HG03280 (cell line): ENCODE results near the gene PLA2G12A.
"Not testable (repeated sequence)": the region's sequence is repeated elsewhere in the genome, so short reads cannot be mapped to it uniquely, and the experiment has no call there.

Source experiments
- ATAC-seq: cut with Tn5 transposase; IDR thresholded peaks from one replicate; pipeline ENCODE4 v1.9.1; 2021; ENCODE audit warnings: mild to moderate bottlenecking, moderate library complexity; ENCODE audit not compliant: unreplicated experiment

Gene PLA2G12A

GRCh38 chr4:109682875-109683274, 47.0 kb downstream of the PLA2G12A start:
- no peak for ATAC-seq

GRCh38 chr4:109678925-109679324, 50.9 kb downstream of the PLA2G12A start:
- not testable (repeated sequence) for ATAC-seq

- ATAC-seq: not testable (repeated sequence)
Observed at GRCh38 chr4:109678472-109678871, 51.4 kb downstream of the PLA2G12A start.

GRCh38 chr4:109676886-109677285, 53.0 kb downstream of the PLA2G12A start:
- ATAC-seq: no peak

- no peak for ATAC-seq
Observed at GRCh38 chr4:109675843-109676242, 54.0 kb downstream of the PLA2G12A start.

GRCh38 chr4:109675181-109675580, 54.7 kb downstream of the PLA2G12A start:
- ATAC-seq: no peak

- no peak for ATAC-seq
Observed at GRCh38 chr4:109673303-109673702, 56.6 kb downstream of the PLA2G12A start.

GRCh38 chr4:109672169-109672930, 57.5 kb downstream of the PLA2G12A start:
- no peak for ATAC-seq

GRCh38 chr4:109671350-109671749, 58.5 kb downstream of the PLA2G12A start:
- ATAC-seq: no peak

GRCh38 chr4:109665783-109666485, 63.9 kb downstream of the PLA2G12A start:
- no peak for ATAC-seq

GRCh38 chr4:109662771-109663170, 67.1 kb downstream of the PLA2G12A start:
- no peak for ATAC-seq

- no peak for ATAC-seq
Observed at GRCh38 chr4:109662116-109662515, 67.8 kb downstream of the PLA2G12A start.
